SJSA1 (cell line): ENCODE measurements around the gene ZNHIT6. TPM values are rescaled to one million over a fixed set of nuclear protein-coding genes. Genes with fewer than 3 reads are reported as not detected.
A peak's percentile ranks its signal among the peaks of the same experiment; 100 is the strongest.
"Not testable (repeated sequence)": the region's sequence is repeated elsewhere in the genome, so short reads cannot be mapped to it uniquely, and the experiment has no call there.

Experiments
- DNase-seq, 2 experiments: peaks; one replicate each; pipeline ENCODE4 v3.0.0-alpha.2; 2015 to 2020; ENCODE audit warnings: low spot score in 2 of 2, low read depth in 1 of 2
- H3K27ac ChIP-seq: fragments of 250-450 bp; sonication (Bioruptor Pico); 2 replicates; pipeline ENCODE4 v1.5.1; 2020; ENCODE audit warnings: mild to moderate bottlenecking, moderate library complexity
- H3K27me3 ChIP-seq: fragments of 250-450 bp; sonication (Bioruptor Pico); replicated peaks from 2 replicates; pipeline ENCODE4 v1.5.1; 2020; ENCODE audit warnings: mild to moderate bottlenecking, moderate library complexity
- H3K36me3 ChIP-seq: fragments of 250-450 bp; sonication (Bioruptor Pico); 2 replicates; pipeline ENCODE4 v1.5.1; 2020; ENCODE audit warnings: mild to moderate bottlenecking
- H3K4me1 ChIP-seq: fragments of 250-450 bp; sonication (Bioruptor Pico); replicated peaks from 2 replicates; pipeline ENCODE4 v1.6.1; 2021; ENCODE audit warnings: mild to moderate bottlenecking
- H3K4me3 ChIP-seq: fragments of 250-450 bp; sonication (Bioruptor Pico); 2 replicates; pipeline ENCODE4 v1.5.1; 2020; ENCODE audit warnings: mild to moderate bottlenecking
- H3K9me3 ChIP-seq: fragments of 250-450 bp; sonication (Bioruptor Pico); replicated peaks from 2 replicates; pipeline ENCODE4 v1.5.1; 2020; ENCODE audit warnings: mild to moderate bottlenecking
- total RNA-seq: library from RNA; depleted of rRNA; stranded (reverse); fragments of >200 nt; shearing (Covaris generic); gene quantifications from 2 replicates; pipeline ENCODE4 v1.2.3, GENCODE V29; 2014

Gene ZNHIT6
- total RNA-seq, 1 experiment from 2014 or later = 15.2 TPM

DNA sequence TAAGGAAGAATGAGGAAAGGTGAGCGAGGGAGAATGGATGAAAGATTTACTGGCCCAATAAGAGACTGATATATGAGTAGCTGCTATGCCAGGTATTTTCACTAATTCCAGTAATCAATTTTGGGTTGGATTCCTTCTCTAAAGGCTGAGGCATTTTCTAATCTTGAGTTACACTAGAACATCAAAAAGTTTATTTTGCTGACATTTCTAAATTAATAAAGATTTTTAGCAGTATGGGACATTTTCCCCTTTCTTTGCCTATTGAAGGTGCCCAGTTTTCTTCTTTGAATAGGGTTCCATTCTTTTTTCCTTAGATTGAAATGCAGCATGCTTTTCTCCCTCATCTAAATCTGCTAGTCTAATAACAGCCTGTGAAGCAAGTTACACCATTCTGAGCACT, 52.9 kb downstream of the ZNHIT6 start:
- Histone ChIP-seq H3K4me1 (peaks cover 36% of the 10 kb centered on the region), H3K9me3 (no peaks in the 10 kb centered on the region), H3K27me3 (no peaks in the 10 kb centered on the region), H3K36me3 (peaks cover 18% of the 10 kb centered on the region), H3K4me3 (no peak overlapping the region), H3K27ac (peak overlapping the region; percentile 36)
- no peak for DNase-seq

DNA sequence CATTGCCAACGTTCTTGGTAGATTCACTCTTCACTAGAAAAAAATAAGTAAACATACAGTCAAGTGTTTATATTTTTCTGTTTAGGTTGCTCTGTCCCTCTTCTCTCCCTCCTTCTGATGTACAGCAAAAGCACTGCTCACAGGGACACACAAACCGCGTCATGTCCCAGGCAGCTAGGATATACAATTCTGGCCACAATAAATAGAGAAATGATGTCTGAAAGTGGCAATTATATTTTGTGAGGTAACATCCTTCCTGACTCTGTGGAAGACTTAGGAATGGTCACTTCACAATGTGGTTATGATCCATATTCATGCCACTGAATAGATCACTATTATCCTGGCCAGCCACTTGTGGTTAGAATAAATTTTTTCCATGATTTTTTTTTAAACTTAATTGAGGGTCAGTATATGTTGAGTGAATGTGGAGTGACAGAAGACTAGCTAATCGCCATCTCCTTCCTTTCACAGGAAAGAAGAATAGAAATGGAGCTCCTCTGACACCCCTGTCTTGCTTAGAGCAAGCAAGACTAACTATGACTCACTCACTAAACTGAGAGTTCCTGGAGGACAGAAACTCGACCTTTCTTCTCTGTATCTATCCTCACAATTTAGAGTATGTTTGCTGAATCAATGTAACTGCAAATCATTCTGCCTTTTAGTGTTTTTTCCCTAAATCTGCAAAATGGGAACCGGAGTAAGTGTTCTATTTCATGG, 54.0 kb downstream of the ZNHIT6 start:
- Histone ChIP-seq H3K9me3 (peaks cover 3% of the 10 kb centered on the region; the same call in 1 of the 2 replicates), H3K4me3 (no peak overlapping the region), H3K36me3 (peaks cover 22% of the 10 kb centered on the region), H3K27me3 (no peaks in the 10 kb centered on the region), H3K4me1 (peaks cover 36% of the 10 kb centered on the region), H3K27ac (peak overlapping the region; percentile 52)
- peak in 1 of 2 experiments; percentile 59 for DNase-seq

DNA sequence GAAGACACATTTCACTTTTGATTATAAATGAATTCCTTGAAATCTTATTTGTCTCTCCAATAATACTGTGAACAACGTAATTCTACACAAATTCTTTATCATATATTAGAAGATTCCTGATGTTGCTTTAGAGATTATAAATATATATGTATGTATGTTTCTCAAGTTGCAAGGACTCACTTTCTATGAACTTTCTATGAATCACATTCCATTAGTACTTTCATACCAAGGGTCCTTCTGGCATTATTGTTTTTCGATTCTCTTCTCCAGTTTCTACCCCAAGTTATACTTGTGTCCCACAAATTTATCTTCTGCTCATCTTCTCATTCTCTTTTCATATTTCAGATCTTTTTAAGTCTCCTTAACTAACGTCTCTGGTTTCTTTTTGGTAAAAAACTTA, 55.9 kb downstream of the ZNHIT6 start:
- DNase-seq = no peak
- peaks cover 3% of the 10 kb centered on the region for H3K9me3 ChIP-seq
- H3K27me3 ChIP-seq = no peaks in the 10 kb centered on the region
- H3K36me3 ChIP-seq = peaks cover 26% of the 10 kb centered on the region
- no peak overlapping the region for H3K4me3 ChIP-seq
- peaks cover 36% of the 10 kb centered on the region for H3K4me1 ChIP-seq
- H3K27ac ChIP-seq = no peak overlapping the region

DNA sequence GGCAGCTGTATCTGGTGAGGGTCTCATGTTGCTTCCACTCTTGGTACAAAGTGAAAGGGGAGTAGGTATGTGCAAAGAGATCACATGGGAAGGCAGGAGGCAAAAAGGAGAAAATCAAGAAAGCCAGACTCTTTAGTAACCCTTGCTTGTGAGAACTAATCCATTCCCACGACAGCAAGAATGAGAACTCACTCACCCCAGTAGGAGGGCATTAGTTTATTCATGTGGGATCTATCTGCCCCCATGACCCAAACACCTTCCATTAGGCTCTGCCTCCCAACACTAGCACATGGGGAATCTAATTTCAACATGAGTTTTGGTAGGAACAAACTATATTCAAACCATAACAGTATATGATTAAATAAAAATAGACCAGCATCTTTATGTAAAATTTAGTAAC, 57.6 kb downstream of the ZNHIT6 start:
- H3K27ac ChIP-seq = no peak overlapping the region
- peaks cover 26% of the 10 kb centered on the region for H3K36me3 ChIP-seq
- no peak overlapping the region for H3K4me3 ChIP-seq
- H3K27me3 ChIP-seq = no peaks in the 10 kb centered on the region
- peaks cover 22% of the 10 kb centered on the region for H3K4me1 ChIP-seq
- peaks cover 3% of the 10 kb centered on the region for H3K9me3 ChIP-seq
- no peak for DNase-seq

DNA sequence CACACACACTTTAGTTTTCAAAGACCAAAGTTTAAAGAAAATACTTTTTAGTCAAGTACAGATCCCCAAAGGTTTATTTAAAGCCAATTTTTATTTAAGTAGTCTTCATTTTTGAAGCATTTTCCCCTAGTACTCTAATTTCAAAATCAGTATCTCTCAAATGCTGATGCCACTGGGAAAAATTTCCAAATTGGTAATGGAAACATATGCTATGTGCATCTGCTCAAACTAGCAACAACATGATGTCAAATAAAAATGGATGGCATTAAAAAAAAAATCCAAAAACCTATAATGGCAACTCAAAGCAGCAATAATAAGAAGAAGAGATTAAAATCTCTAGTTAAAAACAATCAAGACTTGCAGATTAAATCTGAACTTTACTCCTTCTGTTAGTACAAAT, 58.6 kb downstream of the ZNHIT6 start:
- Histone ChIP-seq H3K27me3 (no peaks in the 10 kb centered on the region), H3K4me3 (no peak overlapping the region), H3K9me3 (peaks cover 3% of the 10 kb centered on the region), H3K27ac (no peak overlapping the region), H3K4me1 (peaks cover 11% of the 10 kb centered on the region), H3K36me3 (peaks cover 26% of the 10 kb centered on the region)
- DNase-seq = no peak

DNA sequence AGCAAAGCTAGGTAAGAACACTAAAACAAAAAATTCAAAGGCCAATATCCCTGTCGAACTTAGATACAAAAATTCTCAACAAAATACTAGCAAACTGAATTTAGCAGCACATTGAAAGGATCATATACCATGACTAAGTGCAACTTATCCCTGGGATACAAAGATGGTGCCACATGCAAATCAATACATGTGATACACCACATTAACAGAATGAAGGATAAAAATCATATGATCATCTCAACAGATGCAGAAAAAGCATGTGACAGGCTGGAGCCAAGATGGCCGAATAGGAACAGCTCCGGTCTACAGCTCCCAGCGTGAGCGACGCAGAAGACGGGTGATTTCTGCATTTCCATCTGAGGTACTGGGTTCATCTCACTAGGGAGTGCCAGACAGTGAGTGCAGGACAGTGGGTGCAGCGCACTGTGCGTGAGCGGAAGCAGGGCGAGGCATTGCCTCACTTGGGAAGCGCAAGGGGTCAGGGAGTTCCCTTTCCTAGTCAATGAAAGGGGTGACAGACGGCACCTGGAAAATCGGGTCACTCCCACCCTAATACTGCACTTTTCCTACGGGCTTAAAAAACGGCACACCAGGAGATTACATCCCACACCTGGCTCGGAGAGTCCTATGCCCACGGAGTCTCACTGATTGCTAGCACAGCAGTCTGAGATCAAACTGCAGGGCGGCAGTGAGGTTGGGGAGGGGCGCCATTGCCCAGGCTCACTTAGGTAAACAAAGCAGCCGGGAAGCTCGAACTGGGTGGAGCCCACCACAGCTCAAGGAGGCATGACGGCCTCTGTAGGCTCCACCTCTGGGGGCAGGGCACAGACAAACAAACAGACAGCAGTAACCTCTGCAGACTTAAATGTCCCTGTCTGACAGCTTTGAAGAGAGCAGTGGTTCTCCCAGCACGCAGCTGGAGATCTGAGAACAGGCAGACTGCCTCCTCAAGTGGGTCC, 66.4 kb downstream of the ZNHIT6 start:
- not testable (repeated sequence) for DNase-seq, H3K27me3 ChIP-seq, H3K4me1 ChIP-seq, H3K9me3 ChIP-seq, H3K4me3 ChIP-seq, H3K36me3 ChIP-seq, H3K27ac ChIP-seq

DNA sequence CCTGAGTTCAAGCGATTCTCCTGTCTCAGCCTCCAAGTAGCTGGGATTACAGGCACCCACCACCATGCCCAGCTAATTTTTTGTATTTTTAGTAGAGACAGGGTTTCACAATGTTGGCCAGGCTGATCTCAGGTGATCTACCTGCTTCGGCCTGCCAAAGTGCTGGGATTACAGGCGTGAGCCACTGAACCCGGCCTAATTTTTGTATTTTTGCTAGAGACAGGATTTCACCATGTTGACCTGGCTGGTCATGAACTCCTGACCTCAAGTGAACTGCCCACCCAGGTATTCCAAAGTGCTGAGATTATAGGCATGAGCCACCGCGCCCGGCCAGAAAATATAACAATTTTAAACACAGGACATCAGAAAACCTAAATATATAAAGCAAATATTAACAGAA, 68.3 kb downstream of the ZNHIT6 start:
- not testable (repeated sequence) for H3K4me3 ChIP-seq
- peaks cover 11% of the 10 kb centered on the region for H3K36me3 ChIP-seq

DNA sequence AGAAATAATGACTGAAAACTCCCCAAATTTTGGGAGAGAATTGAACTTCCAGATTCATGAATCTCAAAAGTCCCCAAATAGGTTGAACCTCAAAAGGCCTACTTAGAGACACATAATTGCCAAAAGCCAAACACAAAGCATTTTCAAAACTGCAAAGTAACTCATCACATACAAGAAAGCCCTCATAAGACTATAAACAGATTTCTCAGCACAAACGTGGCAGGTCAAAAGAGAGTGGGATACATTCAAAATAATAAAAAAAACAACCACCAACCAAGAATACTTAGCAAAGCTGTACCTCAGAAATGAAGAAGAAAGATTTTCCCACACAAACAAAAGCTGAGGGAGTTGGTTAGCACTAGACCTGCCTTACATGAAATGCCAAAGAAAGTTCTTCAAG, 69.8 kb downstream of the ZNHIT6 start:
- no peaks in the 10 kb centered on the region for H3K4me1 ChIP-seq
- H3K36me3 ChIP-seq = peaks cover 11% of the 10 kb centered on the region
- no peak overlapping the region for H3K27ac ChIP-seq
- H3K27me3 ChIP-seq = no peaks in the 10 kb centered on the region
- H3K4me3 ChIP-seq = no peak overlapping the region
- 0 out of 2 replicates have a peak, but pooled peaks cover 4% of the 10 kb centered on the region for H3K9me3 ChIP-seq
- no peak for DNase-seq

More for the DNA sequence above, 68.3 kb downstream of the ZNHIT6 start:
- not testable (repeated sequence) for H3K9me3 ChIP-seq, H3K27ac ChIP-seq, H3K27me3 ChIP-seq, H3K4me1 ChIP-seq, DNase-seq

DNA sequence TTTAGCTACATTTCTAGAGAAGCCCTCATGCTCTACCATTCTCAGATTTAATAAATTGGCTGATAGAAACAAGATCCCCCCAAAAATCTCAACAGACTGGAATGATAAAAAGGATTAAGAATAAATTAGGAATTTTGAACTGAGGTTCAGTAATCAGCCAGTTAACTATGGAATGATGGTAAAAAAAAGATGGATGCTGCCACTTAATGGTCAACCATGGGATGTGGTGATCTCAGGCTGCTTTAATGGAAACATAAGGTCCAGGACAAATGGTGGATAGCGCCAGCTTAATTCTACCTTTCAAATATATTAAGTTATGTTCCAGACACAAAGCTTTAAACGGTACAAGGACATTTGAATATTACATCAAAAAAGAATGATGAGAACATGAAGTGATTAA, 77.7 kb downstream of the ZNHIT6 start:
- peak overlapping the region; percentile 80; the same call in 1 of the 2 replicates for H3K27ac ChIP-seq
- peaks cover 31% of the 10 kb centered on the region for H3K4me1 ChIP-seq
- H3K4me3 ChIP-seq = no peak overlapping the region
- no peak for DNase-seq
- H3K27me3 ChIP-seq = no peaks in the 10 kb centered on the region
- H3K9me3 ChIP-seq = no peaks in the 10 kb centered on the region
- H3K36me3 ChIP-seq = no peaks in the 10 kb centered on the region

DNA sequence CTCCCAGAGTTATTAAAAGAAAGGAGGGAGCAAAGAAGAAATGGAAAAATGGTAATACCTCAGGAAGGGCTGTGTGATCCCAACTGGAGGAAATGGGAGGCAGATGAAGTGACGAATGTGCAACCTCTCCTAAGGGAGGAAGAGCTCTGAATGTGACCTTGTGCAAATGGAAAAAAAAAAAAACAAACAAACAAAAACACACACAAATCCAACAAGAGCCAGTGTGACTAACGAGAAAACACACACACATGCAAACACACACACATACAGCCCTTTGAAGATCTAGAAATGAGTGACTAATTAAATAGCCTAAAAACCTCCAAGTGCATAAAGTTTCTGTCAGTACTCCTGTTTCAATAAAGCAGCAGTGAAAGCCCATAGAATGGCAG, 78.7 kb downstream of the ZNHIT6 start:
- Histone ChIP-seq H3K27me3 (no peaks in the 10 kb centered on the region), H3K36me3 (no peaks in the 10 kb centered on the region), H3K4me1 (peaks cover 31% of the 10 kb centered on the region), H3K4me3 (no peak overlapping the region; the same call in 1 of the 2 replicates), H3K9me3 (no peaks in the 10 kb centered on the region), H3K27ac (peak overlapping the region; percentile 80)
- DNase-seq = no peak

DNA sequence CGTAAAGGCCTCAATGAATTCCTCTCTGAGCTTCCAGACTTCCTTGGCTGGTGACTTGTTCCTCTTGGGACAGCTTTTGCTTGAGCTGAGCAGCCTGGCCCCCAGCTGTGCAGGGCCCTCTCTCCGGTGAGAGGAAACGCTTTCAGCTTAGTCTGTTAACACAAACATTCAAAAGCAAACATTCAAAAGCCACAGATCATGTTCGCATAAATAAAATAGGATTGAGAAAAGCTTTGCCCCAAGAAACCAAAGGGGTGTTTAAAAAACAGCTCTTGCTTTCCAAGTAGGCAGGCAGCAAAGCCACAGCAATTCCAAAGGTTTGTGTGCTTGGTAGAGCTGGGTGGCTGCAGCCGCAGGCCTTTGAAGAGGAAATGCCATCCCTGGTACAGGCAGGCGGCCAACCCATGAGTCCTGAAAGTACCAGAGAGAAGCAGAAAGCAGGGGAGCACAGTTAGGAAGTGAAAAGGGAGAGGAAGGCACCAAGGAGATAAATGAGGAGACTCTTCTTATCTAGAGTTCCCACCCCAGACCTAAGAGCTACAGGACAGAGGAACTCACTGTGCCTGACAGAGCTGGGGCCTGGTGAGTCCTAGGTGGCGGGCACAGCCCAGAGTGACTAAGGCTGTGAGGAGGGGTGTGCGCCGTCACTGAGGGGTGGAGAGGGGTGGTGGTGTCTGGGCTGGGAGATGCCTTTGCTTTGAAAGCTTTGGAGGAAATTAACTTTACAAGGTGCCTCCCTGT, 79.3 kb downstream of the ZNHIT6 start:
- peaks cover 37% of the 10 kb centered on the region for H3K4me1 ChIP-seq
- H3K4me3 ChIP-seq = no peak overlapping the region; the same call in 1 of the 2 replicates
- no peaks in the 10 kb centered on the region for H3K9me3 ChIP-seq
- peak; percentile 94 to 96 for DNase-seq
- no peaks in the 10 kb centered on the region for H3K36me3 ChIP-seq
- H3K27me3 ChIP-seq = no peaks in the 10 kb centered on the region
- H3K27ac ChIP-seq = peak overlapping the region; percentile 80

DNA sequence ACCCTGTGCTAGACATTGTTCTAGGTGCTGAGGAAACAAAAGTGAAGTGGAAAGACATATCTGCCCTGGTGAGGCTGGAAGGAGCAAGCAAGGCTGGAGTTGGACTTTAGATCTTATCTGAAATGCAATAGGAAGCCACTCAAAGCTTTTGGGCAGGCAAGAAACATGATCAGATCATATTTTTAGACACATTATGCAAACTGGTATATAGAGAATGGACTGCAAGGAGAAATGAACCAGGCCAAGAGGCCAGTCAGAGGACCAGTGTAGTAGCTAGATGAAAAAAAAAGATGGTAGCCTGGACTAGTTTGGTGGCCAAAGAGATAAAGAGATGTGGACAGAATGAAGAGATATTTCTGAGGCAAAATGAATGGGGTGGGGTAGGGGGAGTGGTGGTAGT, 81.4 kb downstream of the ZNHIT6 start:
- H3K9me3 ChIP-seq = no peaks in the 10 kb centered on the region
- no peaks in the 10 kb centered on the region for H3K36me3 ChIP-seq
- no peaks in the 10 kb centered on the region for H3K27me3 ChIP-seq
- no peak for DNase-seq
- H3K4me3 ChIP-seq = no peak overlapping the region
- no peak overlapping the region for H3K27ac ChIP-seq
- peaks cover 54% of the 10 kb centered on the region for H3K4me1 ChIP-seq

DNA sequence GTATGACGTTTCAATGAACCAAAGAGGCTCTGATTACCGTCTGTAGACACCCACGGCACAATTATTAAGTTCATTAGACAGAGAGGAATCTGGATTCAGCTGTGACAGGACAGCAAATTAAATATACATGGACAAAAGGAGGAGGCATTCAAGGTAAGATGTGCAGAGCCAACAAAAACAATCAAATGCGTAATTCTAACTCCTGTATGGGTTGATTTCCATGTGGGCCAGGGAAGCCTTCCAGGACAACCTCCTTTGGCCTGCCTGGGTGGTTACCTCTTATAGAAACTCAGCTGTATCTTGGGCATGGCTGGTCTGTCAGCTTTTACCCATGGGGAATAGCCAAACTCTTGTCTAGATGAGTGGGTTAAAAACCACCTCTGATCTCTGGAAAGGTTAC, 83.9 kb downstream of the ZNHIT6 start:
- no peak overlapping the region for H3K27ac ChIP-seq
- no peak overlapping the region for H3K4me3 ChIP-seq
- H3K4me1 ChIP-seq = peaks cover 41% of the 10 kb centered on the region
- H3K9me3 ChIP-seq = no peaks in the 10 kb centered on the region
- H3K36me3 ChIP-seq = peaks cover 7% of the 10 kb centered on the region; the same call in 1 of the 2 replicates
- no peak for DNase-seq
- no peaks in the 10 kb centered on the region for H3K27me3 ChIP-seq
